ENCODE measurements around the gene HYAL4.
A peak's percentile ranks its signal among the peaks of the same experiment; 100 is the strongest.
"Not testable (repeated sequence)": the region's sequence is repeated elsewhere in the genome, so short reads cannot be mapped to it uniquely, and the experiment has no call there.

The HYAL4 gene

GRCh38 chr7:123849855-123850254 lies 4.9 kb downstream of the HYAL4 start:
- no peak for DNase-seq

GRCh38 chr7:123851404-123851803 lies 6.4 kb downstream of the HYAL4 start:
- DNase-seq, result not testable (repeated sequence)

GRCh38 chr7:123854291-123854690 lies 9.3 kb downstream of the HYAL4 start:
- DNase-seq, result not testable (repeated sequence)

GRCh38 chr7:123856428-123856827 lies 11.5 kb downstream of the HYAL4 start:
- DNase-seq, result not testable (repeated sequence)

DNA sequence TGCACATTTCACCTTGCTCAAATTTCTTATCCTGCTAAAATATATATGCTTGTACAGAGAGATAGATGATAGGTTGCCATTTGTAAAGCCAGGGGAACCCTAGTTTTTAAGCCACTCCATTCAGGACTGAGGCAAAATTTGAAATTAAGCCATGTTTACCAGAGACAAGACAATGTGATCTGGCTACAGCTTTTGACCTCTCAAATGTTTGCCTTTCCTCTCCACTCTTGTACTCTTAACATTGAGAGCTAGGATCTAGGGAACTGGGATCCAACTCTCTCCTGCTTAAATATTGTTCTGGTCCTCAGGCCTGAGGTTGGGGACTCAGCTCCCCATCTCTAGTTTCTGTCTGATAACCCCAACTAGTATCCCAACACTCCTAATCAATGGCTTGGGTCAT lies 15.9 kb downstream of the HYAL4 start:
- DNase-seq, result no peak

- no peak for DNase-seq
Measured at GRCh38 chr7:123862775-123863174, 17.8 kb downstream of the HYAL4 start.

- no peak for DNase-seq
Measured at GRCh38 chr7:123863461-123863860, 18.5 kb downstream of the HYAL4 start.

- no peak for DNase-seq
Measured at GRCh38 chr7:123864012-123864411, 19.0 kb downstream of the HYAL4 start.

DNA sequence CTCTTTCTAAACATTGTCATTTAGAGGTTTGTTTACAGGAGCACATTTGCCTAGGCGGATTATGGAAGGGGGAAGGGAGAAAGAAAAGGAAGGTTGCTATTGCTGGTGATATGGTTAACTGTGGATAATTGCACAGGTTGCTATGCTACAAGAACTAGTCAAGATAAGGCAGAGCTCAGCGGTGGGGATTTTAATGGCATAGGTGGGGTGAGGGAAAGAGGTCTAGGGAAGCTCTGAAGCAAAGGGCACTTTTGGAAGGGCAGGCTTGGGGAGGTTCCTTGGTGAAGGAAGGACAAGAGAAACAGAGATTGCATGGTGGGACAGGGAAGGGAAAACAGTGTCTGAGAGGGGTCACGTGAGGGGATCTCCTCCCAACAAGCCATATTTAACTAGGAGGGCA lies 19.5 kb downstream of the HYAL4 start:
- DNase-seq, result no peak

GRCh38 chr7:123864966-123865365 lies 20.0 kb downstream of the HYAL4 start:
- DNase-seq, result no peak

GRCh38 chr7:123865517-123866117 lies 20.6 kb downstream of the HYAL4 start:
- peak; percentile 33 for DNase-seq

DNA sequence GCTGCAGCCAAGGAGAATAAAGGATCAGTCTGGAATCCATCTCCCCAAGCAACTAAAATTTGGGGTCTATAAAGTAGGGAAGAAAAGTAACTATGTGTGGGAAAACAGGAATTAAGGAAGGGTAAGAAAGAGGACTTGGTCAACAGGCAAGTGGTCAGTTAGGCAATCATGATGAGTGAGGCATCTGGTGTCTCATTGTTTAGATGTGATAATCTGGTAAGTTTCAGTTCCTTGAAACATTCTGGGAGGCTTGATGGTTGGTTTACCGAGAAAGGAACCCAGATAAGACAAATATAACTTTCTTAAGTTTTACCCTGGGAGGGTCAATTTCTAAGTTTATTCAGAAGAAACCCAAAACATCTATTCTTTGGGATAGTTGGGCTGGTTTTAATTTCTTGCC lies 22.3 kb downstream of the HYAL4 start:
- DNase-seq, result no peak

DNA sequence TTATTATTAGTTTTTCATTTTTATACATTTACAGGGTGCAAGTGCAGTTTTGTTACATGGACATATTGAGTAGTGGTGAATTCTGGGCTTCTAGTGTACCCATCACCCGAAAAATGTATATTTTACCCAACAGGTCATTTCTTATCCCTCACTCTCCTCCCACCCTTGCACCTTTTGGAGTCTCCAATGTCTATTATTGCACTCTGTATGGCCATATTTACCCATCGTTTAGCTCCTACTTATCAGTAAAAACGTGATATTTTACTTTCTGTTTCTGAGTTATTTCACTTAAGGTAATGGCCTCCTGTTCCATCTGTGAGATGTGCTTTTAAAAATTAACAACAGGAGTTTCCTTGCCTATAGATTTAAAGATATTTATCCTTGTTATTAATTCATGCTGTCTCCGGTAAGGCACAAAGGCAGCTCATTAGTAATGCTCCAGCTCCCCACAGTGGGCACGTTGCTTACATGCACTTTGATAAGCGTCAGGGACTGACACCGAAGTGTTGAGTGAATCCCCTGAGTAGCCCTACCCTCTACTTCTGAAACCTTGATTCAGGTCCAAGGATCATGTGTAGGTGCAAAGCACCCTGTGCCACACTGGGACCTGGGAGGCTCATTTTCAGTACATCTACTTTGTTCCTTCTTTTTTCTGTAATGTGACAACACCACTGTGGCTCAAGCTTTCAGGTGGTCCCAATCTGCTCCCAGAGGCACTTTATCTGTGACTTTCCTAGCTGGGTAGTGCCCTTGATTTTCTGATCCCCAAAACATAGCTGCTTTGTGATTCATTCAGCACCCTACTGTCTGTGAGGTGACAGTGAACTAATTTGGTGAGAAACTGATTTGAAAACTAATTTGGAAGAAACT lies 27.3 kb downstream of the HYAL4 start:
- DNase-seq, result peak; percentile 46

GRCh38 chr7:123872908-123873307 lies 27.9 kb downstream of the HYAL4 start:
- DNase-seq, result no peak

GRCh38 chr7:123876557-123877256 lies 31.7 kb downstream of the HYAL4 start:
- no peak for DNase-seq

DNA sequence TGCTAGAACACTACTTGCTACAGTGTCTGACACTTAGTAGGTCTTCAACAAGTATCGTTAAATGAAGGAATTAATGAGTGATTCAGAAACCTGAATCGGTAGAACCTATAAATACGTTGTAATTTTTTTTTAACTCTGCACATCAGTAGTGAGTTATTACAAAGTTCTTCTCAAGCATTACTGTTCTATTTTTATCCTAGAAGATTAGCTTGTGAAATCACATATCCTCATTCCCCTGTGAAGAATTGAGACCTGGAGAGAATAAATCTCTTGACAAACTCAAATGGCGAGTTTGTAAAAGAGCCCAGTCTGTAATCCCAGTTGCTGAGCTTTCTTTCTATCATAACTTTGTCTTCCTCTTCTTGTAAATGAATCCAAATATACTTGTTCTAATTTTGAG lies 34.7 kb downstream of the HYAL4 start:
- DNase-seq, result no peak

DNA sequence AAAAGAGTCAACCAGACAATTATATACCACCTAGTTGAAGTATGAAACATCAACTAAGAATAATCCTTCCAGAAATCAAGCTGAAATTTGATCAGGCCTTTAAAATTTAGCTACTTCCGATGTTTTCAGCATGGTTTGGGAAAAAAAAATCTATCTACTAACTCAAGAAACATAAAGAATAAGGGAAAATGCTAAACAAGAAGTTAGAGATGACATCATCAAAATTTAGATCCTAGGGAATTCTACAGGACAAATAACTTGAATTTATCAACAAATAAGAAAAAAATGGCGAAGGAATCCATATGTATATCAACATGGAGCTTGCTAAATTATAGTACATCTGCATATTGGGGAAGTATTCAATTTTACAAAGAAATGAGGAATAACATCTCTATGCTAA lies 36.3 kb downstream of the HYAL4 start:
- DNase-seq, result no peak

GRCh38 chr7:123883154-123883553 lies 38.2 kb downstream of the HYAL4 start:
- no peak for DNase-seq

GRCh38 chr7:123888192-123888591 lies 43.2 kb downstream of the HYAL4 start:
- no peak for DNase-seq

GRCh38 chr7:123894753-123895152 lies 49.8 kb downstream of the HYAL4 start:
- not testable (repeated sequence) for DNase-seq

DNA sequence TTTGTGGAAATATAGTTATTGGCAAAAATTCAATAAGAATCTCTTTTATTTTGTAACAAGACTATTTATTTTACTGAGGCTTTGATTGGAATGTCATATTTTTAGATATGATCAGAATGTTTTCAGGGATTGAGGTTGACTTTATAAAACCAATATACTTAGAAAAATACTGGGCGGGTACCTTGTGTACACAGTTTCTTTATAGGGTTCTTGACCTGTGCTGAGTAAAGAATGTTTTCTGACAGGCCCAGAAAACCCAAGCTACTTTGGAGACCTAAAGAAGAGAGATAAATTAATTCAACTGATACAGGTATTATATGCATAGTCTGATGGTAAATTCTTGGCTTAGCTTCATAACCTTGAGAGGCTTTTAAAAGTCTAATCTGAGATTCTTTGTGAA lies 56.1 kb downstream of the HYAL4 start:
- no peak for DNase-seq

DNA sequence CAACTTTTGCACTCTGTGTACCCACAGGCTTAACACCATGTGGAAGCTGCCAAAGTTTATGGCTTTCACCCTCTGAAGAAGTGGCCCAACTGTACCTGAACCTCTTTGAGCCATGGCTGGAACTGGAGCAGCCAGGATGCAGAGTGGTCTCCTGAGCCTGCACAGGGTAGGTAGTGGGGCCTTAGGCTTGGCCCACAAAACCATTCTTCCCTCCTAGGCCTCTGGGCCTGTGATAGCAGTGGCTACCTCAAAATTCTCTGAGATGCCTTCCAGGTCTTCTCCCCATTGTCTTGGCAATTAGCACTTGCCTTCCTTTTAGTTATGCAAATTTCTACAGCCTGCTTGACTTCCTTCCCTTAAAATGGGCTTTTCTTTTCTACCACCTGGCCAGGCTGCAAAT lies 60.7 kb downstream of the HYAL4 start:
- no peak for DNase-seq

DNA sequence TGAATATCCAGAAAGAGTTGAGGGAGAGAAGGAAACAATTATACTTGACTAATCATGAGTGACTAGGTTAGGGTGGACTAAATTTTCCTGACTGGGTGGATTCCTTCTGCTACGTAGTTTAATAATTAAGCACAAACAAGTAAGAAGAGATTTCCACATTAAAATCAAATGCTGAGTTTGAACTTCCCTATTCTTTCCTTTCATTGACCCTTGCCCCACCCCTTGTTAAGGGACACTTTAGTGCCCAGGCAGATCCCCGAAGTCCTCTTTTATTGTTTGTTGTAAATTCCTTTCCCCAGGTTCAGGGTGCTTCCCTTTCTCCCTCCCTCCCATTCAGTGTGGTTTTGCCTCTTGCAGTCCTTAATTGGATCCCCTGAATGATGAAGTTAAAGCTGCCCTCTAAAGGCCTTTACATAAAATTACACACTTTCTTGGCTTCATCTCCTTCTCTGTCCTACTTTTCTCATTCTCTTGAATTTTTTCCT lies 71.3 kb downstream of the HYAL4 start:
- no peak for DNase-seq

DNA sequence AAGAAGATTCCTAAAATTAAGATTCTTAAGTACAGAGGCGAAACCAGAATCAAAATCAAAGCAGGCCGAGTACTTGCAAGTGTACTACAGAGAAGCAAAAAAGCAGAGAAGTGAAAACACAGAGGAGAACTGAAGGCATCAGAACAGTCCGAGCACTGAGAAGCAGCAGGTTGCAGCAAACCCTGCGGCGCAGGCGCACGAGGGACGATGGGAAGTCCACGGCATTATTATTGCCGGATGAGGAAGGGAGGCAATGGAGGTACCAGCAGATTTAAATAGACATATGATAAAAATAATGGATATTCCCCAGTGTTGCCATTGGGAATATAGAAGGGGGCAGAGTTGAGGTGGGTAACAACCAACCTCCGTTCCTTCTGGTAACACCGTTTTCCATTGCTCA lies 72.9 kb downstream of the HYAL4 start:
- no peak for DNase-seq

Measured in NCI-H1092 (cell line).